IMR-90 (cell line): ENCODE results near the gene PFAS. TPM values are rescaled to one million over a fixed set of nuclear protein-coding genes. Genes with fewer than 3 reads are reported as not detected.
A peak's percentile ranks its signal among the peaks of the same experiment; 100 is the strongest.

ENCODE experiments used
- ATAC-seq: fragments of 200-7000 bp; cut with Tn5 transposase; 2 replicates; pipeline ENCODE4 v1.9.1; 2020; ENCODE audit warnings: low read depth, mild to moderate bottlenecking, moderate library complexity
- BruUV-seq: library from RNA; stranded (reverse); fragments of 400-500 nt; replicated peaks from 2 replicates; lab custom pipeline; 2021; lab: Mats Ljungman, UMichigan
- CTCF ChIA-PET: fragments of 300-600 bp; formaldehyde crosslinking; extraction: SDS; loops from one replicate; lab custom pipeline; 2021; ENCODE audit warnings: antibody characterized with exemption; lab: Yijun Ruan, JAX
- POLR2A ChIA-PET: fragments of 300-600 bp; sonication (Branson Sonifier 250); formaldehyde crosslinking; loops from one replicate; lab custom pipeline; 2022; ENCODE audit warnings: antibody characterized with exemption; ENCODE audit not compliant: unreplicated experiment; lab: Charles Lee
- DNase-seq: peaks from one replicate; pipeline ENCODE4 v3.0.0; 2013
- H2AFZ ChIP-seq: replicated peaks from 2 replicates; pipeline ENCODE3; 2013; ENCODE audit warnings: low read length, mild to moderate bottlenecking; ENCODE audit not compliant: poor library complexity
- H2AK5ac ChIP-seq: 2 replicates; pipeline ENCODE4 v1.6.1; 2013; ENCODE audit warnings: low read depth, low read length, inconsistent platforms
- H2AK9ac ChIP-seq: replicated peaks from 2 replicates; pipeline ENCODE3; 2013; ENCODE audit warnings: mild to moderate bottlenecking, low read depth, low read length, moderate library complexity; ENCODE audit not compliant: poor library complexity
- H2BK120ac ChIP-seq: 2 replicates; pipeline ENCODE4 v1.6.1; 2013; ENCODE audit warnings: low read depth, low read length, inconsistent platforms
- H2BK15ac ChIP-seq: 3 replicates; pipeline ENCODE4 v1.6.1; 2013; ENCODE audit warnings: low read depth, low read length, inconsistent platforms
- H2BK20ac ChIP-seq: 2 replicates; pipeline ENCODE4 v1.6.1; 2013; ENCODE audit warnings: low read depth, mild to moderate bottlenecking, inconsistent platforms, low read length, moderate library complexity
- H2BK5ac ChIP-seq: 2 replicates; pipeline ENCODE4 v1.6.1; 2013; ENCODE audit warnings: mild to moderate bottlenecking, low read depth, low read length, inconsistent platforms; ENCODE audit not compliant: poor library complexity, severe bottlenecking
- H3K14ac ChIP-seq: replicated peaks from 2 replicates; pipeline ENCODE4 v1.6.1; 2013; ENCODE audit warnings: low read depth, low read length, inconsistent platforms
- H3K18ac ChIP-seq: 2 replicates; pipeline ENCODE4 v1.6.1; 2013; ENCODE audit warnings: low read depth, low read length, control low read depth
- H3K23ac ChIP-seq: 2 replicates; pipeline ENCODE4 v1.6.1; 2013; ENCODE audit warnings: low read depth, low read length, inconsistent platforms
- H3K27ac ChIP-seq: 2 replicates; pipeline ENCODE4 v1.5.1; 2013; ENCODE audit warnings: mild to moderate bottlenecking, control low read depth, low read length; ENCODE audit not compliant: insufficient read depth
- H3K27me3 ChIP-seq: 2 replicates; pipeline ENCODE4 v1.6.1; 2013; ENCODE audit warnings: low read length; ENCODE audit not compliant: control insufficient read depth, insufficient read depth
- H3K36me3 ChIP-seq: 2 replicates; pipeline ENCODE4 v1.6.1; 2013; ENCODE audit warnings: low read length, mixed read lengths; ENCODE audit not compliant: control insufficient read depth, insufficient read depth
- H3K4ac ChIP-seq: 2 replicates; pipeline ENCODE4 v1.6.1; 2013; ENCODE audit warnings: low read depth, low read length, inconsistent platforms
- H3K4me1 ChIP-seq: 2 replicates; pipeline ENCODE4 v1.6.1; 2013; ENCODE audit warnings: low read length, mixed read lengths; ENCODE audit not compliant: control insufficient read depth, insufficient read depth
- H3K4me2 ChIP-seq: 2 replicates; pipeline ENCODE4 v1.6.1; 2013; ENCODE audit warnings: low read depth, mild to moderate bottlenecking, control low read depth, low read length, moderate library complexity
- H3K4me3 ChIP-seq: 2 replicates; pipeline ENCODE4 v1.5.1; 2013; ENCODE audit warnings: low read depth, mild to moderate bottlenecking, control low read depth, low read length, moderate library complexity; ENCODE audit not compliant: insufficient read depth
- H3K56ac ChIP-seq: 2 replicates; pipeline ENCODE4 v1.6.1; 2013; ENCODE audit warnings: low read length, inconsistent platforms; ENCODE audit not compliant: insufficient read depth; ENCODE audit errors: extremely low read depth
- H3K79me1 ChIP-seq, 2 experiments: 2 replicates each; pipeline ENCODE4 v1.6.1; 2013; ENCODE audit warnings: low read length in 2 of 2, inconsistent platforms in 1 of 2, low read depth in 1 of 2
- H3K9ac ChIP-seq: 2 replicates; pipeline ENCODE4 v1.6.1; 2013; ENCODE audit warnings: low read depth, low read length, control low read depth
- H3K9me1 ChIP-seq: 2 replicates; pipeline ENCODE4 v1.6.1; 2013; ENCODE audit warnings: low read length, inconsistent platforms; ENCODE audit not compliant: insufficient read depth
- H3K9me3 ChIP-seq: 2 replicates; pipeline ENCODE4 v1.6.1; 2013; ENCODE audit warnings: low read length; ENCODE audit not compliant: control insufficient read depth, insufficient read depth
- H4K20me1 ChIP-seq: 2 replicates; pipeline ENCODE4 v1.6.1; 2013; ENCODE audit warnings: low read length, inconsistent platforms; ENCODE audit not compliant: insufficient read depth
- H4K5ac ChIP-seq: 2 replicates; pipeline ENCODE4 v1.6.1; 2013; ENCODE audit warnings: mild to moderate bottlenecking, low read depth, low read length, control low read depth
- H4K8ac ChIP-seq, 2 experiments: 2 replicates each; pipeline ENCODE4 v1.6.1; 2013; ENCODE audit warnings: low read depth in 2 of 2, low read length in 2 of 2, control low read depth in 1 of 2, inconsistent platforms in 1 of 2
- H4K91ac ChIP-seq: 2 replicates; pipeline ENCODE4 v1.6.1; 2013; ENCODE audit warnings: low read depth, low read length, inconsistent platforms; ENCODE audit not compliant: insufficient read depth
- BHLHE40 ChIP-seq: fragments of 150-350 bp; IDR thresholded peaks from 2 replicates; pipeline ENCODE4 v1.6.1; 2016; ENCODE audit warnings: mild to moderate bottlenecking, low read depth, low read length
- CEBPB ChIP-seq: IDR thresholded peaks from 2 replicates; pipeline ENCODE4 v1.6.1; 2012; ENCODE audit warnings: low read depth, low read length, improper control_type of control experiment
- CHD1 ChIP-seq: IDR thresholded peaks from 2 replicates; pipeline ENCODE4 v1.6.1; 2012; ENCODE audit warnings: low read depth, low read length, improper control_type of control experiment
- CTCF ChIP-seq: conservative IDR thresholded peaks from 2 replicates; pipeline ENCODE4 v1.5.1; 2012; ENCODE audit warnings: mild to moderate bottlenecking, low read depth, low read length, improper control_type of control experiment
- ELK1 ChIP-seq: fragments of 150-350 bp; IDR thresholded peaks from 2 replicates; pipeline ENCODE4 v1.6.1; 2016; ENCODE audit warnings: low read depth, mild to moderate bottlenecking, low read length, moderate library complexity, borderline replicate concordance
- FOS ChIP-seq: fragments of 150-350 bp; IDR thresholded peaks from 2 replicates; pipeline ENCODE4 v1.6.1; 2016; ENCODE audit warnings: low read depth, low read length
- MAFK ChIP-seq: IDR thresholded peaks from 2 replicates; pipeline ENCODE4 v1.6.1; 2012; ENCODE audit warnings: low read depth, low read length, improper control_type of control experiment
- MAZ ChIP-seq: IDR thresholded peaks from 2 replicates; pipeline ENCODE4 v1.6.1; 2012; ENCODE audit warnings: low read depth, mild to moderate bottlenecking, low read length, improper control_type of control experiment, moderate library complexity, borderline replicate concordance
- MXI1 ChIP-seq: IDR thresholded peaks from 2 replicates; pipeline ENCODE4 v1.6.1; 2012; ENCODE audit warnings: low read depth, mild to moderate bottlenecking, low read length, moderate library complexity, borderline replicate concordance
- NFE2L2 ChIP-seq: fragments of 150-350 bp; IDR thresholded peaks from 2 replicates; pipeline ENCODE4 v1.6.1; 2016; ENCODE audit warnings: low read depth, mild to moderate bottlenecking, low read length
- POLR2A ChIP-seq: IDR thresholded peaks from 2 replicates; pipeline ENCODE4 v1.6.1; 2012; ENCODE audit warnings: mild to moderate bottlenecking, low read depth, low read length
- RAD21 ChIP-seq: IDR thresholded peaks from 2 replicates; pipeline ENCODE4 v1.6.1; 2012; ENCODE audit warnings: low read length, improper control_type of control experiment
- RCOR1 ChIP-seq: IDR thresholded peaks from 2 replicates; pipeline ENCODE4 v1.6.1; 2012; ENCODE audit warnings: mild to moderate bottlenecking, low read length, improper control_type of control experiment; ENCODE audit not compliant: insufficient replicate concordance
- RFX5 ChIP-seq: IDR thresholded peaks from 2 replicates; pipeline ENCODE4 v1.8.0; 2012; ENCODE audit warnings: low read depth, mild to moderate bottlenecking, low read length, moderate library complexity
- SMC3 ChIP-seq: fragments of 150-350 bp; IDR thresholded peaks from 2 replicates; pipeline ENCODE4 v1.6.1; 2016; ENCODE audit warnings: low read depth, mild to moderate bottlenecking, antibody characterized with exemption, low read length, moderate library complexity
- WGBS, 2 experiments: methylation state at CpG; one replicate each; pipeline versions ENCODE4 v1.1.5 to v1.1.7; 2013; ENCODE audit warnings: missing lambda C conversion rate in 2 of 2; ENCODE audit not compliant: insufficient read length in 1 of 2; ENCODE audit errors: extremely low coverage in 2 of 2; 5-methylcytosine and 5-hydroxymethylcytosine counted together
- dilution Hi-C: fragments of 300-500 bp; cut with HindIII; formaldehyde crosslinking; loops from one replicate; pipeline ENCODE4 v1.14.3; 2018; ENCODE audit warnings: low sequenced_read_pairs; ENCODE audit not compliant: unreplicated experiment
- in situ Hi-C: fragments of 300-500 bp; cut with MboI; formaldehyde crosslinking; loops from 3 replicates; pipeline ENCODE4 v1.14.3; 2019; ENCODE audit warnings: low sequenced_read_pairs, inconsistent platforms, mixed read lengths
- intact Hi-C: fragments of 100-400 bp; cut with micrococcal nuclease; formaldehyde crosslinking; loops from 2 replicates; pipeline ENCODE4 v1.10.0; 2022
- polyA plus RNA-seq, 3 experiments: library from polyadenylated mRNA; depleted of rRNA; stranded (reverse); fragments of >200 nt; gene quantifications; 2 replicates each; pipeline ENCODE4 v1.2.3, GENCODE V29; 2012; ENCODE audit warnings: low replicate concordance in 1 of 3
- total RNA-seq: library from RNA; depleted of rRNA; stranded (reverse); fragments of >200 nt; gene quantifications from 2 replicates; pipeline ENCODE4 v1.2.3, GENCODE V29; 2012
- TF ChIP-seq, protein P1 (sequence below): fragments of 150-350 bp; IDR thresholded peaks from 2 replicates; pipeline ENCODE4 v1.6.1; 2017; ENCODE audit warnings: mild to moderate bottlenecking, antibody characterized with exemption, low read length, low read depth

PFAS gene
- total and polyA plus RNA-seq, 2 of the 4 experiments (the other 2 are of a cell fraction) = 20.7 to 26.2 TPM

- H3K14ac ChIP-seq = no peak overlapping the region
- H3K79me1 ChIP-seq = peaks cover 29 to 50% of the 10 kb centered on the region in 2 experiments
- ChIA-PET POLR2A (interaction anchor here (0.9 kb wide), 1 partner anchor 17 kb away, joined by 3 read pairs; the partner anchor contains the start of gene BORCS6), CTCF (no interaction called here)
- no peak overlapping the region for H3K4me3 ChIP-seq
- H3K56ac ChIP-seq = no peak overlapping the region
- H3K9me3 ChIP-seq = no peaks in the 10 kb centered on the region
- H2AK5ac ChIP-seq = no peak overlapping the region
- BruUV-seq = no TSS peak
- no peak overlapping the region for H3K9ac ChIP-seq
- no peak overlapping the region for H3K23ac ChIP-seq
- H3K4me2 ChIP-seq = no peak overlapping the region
- no peak overlapping the region for H3K18ac ChIP-seq
- in situ Hi-C loops = no loop called here
- H2BK120ac ChIP-seq = no peak overlapping the region
- H4K20me1 ChIP-seq = no peaks in the 10 kb centered on the region; the same call in 1 of the 2 replicates
- H3K9me1 ChIP-seq = peaks cover 10% of the 10 kb centered on the region; the same call in 1 of the 2 replicates
- no peak overlapping the region for H3K4ac ChIP-seq
- no peak for TF ChIP-seq FOS
- TF ChIP-seq RAD21 = no peak
- no peak for TF ChIP-seq MAZ
- no peak for TF ChIP-seq NFE2L2
- TF ChIP-seq RCOR1 = no peak
- TF ChIP-seq, protein P1, sequence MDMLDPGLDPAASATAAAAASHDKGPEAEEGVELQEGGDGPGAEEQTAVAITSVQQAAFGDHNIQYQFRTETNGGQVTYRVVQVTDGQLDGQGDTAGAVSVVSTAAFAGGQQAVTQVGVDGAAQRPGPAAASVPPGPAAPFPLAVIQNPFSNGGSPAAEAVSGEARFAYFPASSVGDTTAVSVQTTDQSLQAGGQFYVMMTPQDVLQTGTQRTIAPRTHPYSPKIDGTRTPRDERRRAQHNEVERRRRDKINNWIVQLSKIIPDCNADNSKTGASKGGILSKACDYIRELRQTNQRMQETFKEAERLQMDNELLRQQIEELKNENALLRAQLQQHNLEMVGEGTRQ = no peak
- TF ChIP-seq BHLHE40 = no peak
- no peak for TF ChIP-seq SMC3
- no peak for TF ChIP-seq RFX5
- TF ChIP-seq MAFK = no peak
- TF ChIP-seq ELK1 = no peak
- no peak for TF ChIP-seq CEBPB
- no peak for TF ChIP-seq MXI1
- no peak for TF ChIP-seq CHD1
- no peak for TF ChIP-seq CTCF
- no peak for TF ChIP-seq POLR2A
- H2BK5ac ChIP-seq = no peak overlapping the region
- no peaks in the 10 kb centered on the region; the same call in 1 of the 2 replicates for H3K36me3 ChIP-seq
- 100% methylated on average over 2 of the region's 12 CpGs; no CpG with 5 or more reads in 1 of the 2 experiments for WGBS, 2 experiments
- DNase-seq (no peak), ATAC-seq (no peak)
- 0 out of 2 replicates have a peak, but pooled peaks cover 5% of the 10 kb centered on the region for H3K4me1 ChIP-seq
- H2BK20ac ChIP-seq = no peak overlapping the region
- no peak overlapping the region for H4K91ac ChIP-seq
- H3K27ac ChIP-seq = no peak overlapping the region
- H4K8ac ChIP-seq = no peak overlapping the region
- H2AK9ac ChIP-seq = peak overlapping the region; percentile 52
- H3K27me3 ChIP-seq = no peaks in the 10 kb centered on the region
- H2AFZ ChIP-seq = no peak overlapping the region
- dilution Hi-C loops = no loop called here
- no peak overlapping the region for H4K5ac ChIP-seq
- no peak overlapping the region for H2BK15ac ChIP-seq
- intact Hi-C loops = no loop called here
These were observed 42.6 kb upstream of the PFAS start for GRCh38 chr17:8206536-8206935.
